ENCODE data around the gene SFPQ.

DNA sequence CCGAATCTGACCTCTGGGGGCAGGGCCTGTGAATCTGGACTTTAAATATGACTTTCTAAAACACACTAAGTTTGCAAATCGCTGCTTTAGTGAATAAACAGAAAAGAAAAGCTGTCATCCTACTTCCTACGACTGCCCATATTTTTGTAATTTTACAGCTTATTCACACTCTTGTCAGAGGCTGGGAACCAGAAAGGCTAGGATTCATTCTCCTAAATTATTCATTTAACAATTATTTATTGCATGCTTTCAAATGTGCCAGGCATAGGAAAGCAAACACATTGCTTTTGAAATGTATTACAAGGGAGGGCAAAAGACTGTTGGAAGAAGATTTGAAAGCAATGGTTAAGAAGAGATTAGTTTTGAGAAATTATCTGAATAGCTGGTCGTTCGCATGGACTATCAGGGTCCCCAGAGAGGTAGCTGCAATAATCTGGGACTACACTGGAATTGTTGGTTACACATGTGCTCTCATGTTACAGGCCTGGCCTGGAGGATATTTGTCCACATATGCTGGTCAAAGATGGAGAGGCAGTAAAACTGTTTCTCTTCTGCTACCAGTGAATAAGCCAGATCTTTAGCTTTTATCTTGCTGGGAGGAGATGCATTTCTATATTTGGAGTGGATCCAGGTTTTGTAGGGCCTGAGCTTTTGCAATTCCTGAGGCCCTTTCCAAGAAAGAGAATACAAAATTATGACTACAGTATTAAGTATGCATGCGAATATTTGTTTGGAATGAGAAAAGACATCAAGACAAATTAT, 29.6 kb upstream of the SFPQ start:
- TF ChIP-seq, protein P1, sequence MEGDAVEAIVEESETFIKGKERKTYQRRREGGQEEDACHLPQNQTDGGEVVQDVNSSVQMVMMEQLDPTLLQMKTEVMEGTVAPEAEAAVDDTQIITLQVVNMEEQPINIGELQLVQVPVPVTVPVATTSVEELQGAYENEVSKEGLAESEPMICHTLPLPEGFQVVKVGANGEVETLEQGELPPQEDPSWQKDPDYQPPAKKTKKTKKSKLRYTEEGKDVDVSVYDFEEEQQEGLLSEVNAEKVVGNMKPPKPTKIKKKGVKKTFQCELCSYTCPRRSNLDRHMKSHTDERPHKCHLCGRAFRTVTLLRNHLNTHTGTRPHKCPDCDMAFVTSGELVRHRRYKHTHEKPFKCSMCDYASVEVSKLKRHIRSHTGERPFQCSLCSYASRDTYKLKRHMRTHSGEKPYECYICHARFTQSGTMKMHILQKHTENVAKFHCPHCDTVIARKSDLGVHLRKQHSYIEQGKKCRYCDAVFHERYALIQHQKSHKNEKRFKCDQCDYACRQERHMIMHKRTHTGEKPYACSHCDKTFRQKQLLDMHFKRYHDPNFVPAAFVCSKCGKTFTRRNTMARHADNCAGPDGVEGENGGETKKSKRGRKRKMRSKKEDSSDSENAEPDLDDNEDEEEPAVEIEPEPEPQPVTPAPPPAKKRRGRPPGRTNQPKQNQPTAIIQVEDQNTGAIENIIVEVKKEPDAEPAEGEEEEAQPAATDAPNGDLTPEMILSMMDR (IDR thresholded peaks at IDR 0.05; ENCODE audit: poor library complexity, severe bottlenecking), result no peak
- TF ChIP-seq, protein P2, sequence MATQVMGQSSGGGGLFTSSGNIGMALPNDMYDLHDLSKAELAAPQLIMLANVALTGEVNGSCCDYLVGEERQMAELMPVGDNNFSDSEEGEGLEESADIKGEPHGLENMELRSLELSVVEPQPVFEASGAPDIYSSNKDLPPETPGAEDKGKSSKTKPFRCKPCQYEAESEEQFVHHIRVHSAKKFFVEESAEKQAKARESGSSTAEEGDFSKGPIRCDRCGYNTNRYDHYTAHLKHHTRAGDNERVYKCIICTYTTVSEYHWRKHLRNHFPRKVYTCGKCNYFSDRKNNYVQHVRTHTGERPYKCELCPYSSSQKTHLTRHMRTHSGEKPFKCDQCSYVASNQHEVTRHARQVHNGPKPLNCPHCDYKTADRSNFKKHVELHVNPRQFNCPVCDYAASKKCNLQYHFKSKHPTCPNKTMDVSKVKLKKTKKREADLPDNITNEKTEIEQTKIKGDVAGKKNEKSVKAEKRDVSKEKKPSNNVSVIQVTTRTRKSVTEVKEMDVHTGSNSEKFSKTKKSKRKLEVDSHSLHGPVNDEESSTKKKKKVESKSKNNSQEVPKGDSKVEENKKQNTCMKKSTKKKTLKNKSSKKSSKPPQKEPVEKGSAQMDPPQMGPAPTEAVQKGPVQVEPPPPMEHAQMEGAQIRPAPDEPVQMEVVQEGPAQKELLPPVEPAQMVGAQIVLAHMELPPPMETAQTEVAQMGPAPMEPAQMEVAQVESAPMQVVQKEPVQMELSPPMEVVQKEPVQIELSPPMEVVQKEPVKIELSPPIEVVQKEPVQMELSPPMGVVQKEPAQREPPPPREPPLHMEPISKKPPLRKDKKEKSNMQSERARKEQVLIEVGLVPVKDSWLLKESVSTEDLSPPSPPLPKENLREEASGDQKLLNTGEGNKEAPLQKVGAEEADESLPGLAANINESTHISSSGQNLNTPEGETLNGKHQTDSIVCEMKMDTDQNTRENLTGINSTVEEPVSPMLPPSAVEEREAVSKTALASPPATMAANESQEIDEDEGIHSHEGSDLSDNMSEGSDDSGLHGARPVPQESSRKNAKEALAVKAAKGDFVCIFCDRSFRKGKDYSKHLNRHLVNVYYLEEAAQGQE (IDR thresholded peaks at IDR 0.05; ENCODE audit: borderline replicate concordance), result no peak
- TF ChIP-seq EZH2 (IDR thresholded peaks at IDR 0.05; ENCODE audit: borderline replicate concordance, insufficient read depth, low read length, poor library complexity, severe bottlenecking) (no peak), EP300 (conservative IDR thresholded peaks at IDR 0.05; ENCODE audit: poor library complexity, severe bottlenecking) (no peak), POLR2AphosphoS5 (IDR thresholded peaks at IDR 0.05) (no peak), MXI1 (conservative IDR thresholded peaks at IDR 0.05; ENCODE audit: poor library complexity, severe bottlenecking) (no peak), RAD21 (conservative IDR thresholded peaks at IDR 0.05) (no peak), TAF1 (IDR thresholded peaks at IDR 0.05; ENCODE audit: low read depth) (no peak), SMC3 (conservative IDR thresholded peaks at IDR 0.05; ENCODE audit: poor library complexity) (no peak)

All from neural cell (in vitro differentiated cells).